Fibroblast of lung (primary cell): ENCODE data around the gene CASP6. TPM values are rescaled to one million over a fixed set of nuclear protein-coding genes. Genes with fewer than 3 reads are reported as not detected.

ENCODE experiments used
- DNase-seq, 2 donors: peaks; one replicate each; pipeline versions ENCODE4 v3.0.0 to v3.0.0-alpha.2; 2010; ENCODE audit warnings: low read depth in 2 of 2
- H2AFZ ChIP-seq: 2 replicates; pipeline ENCODE4 v1.5.1; 2012; ENCODE audit warnings: low read length, control low read depth, inconsistent platforms
- H3K27ac ChIP-seq: 2 replicates; pipeline ENCODE4 v1.5.1; 2011; ENCODE audit warnings: low read length, control low read depth; ENCODE audit not compliant: insufficient read depth
- H3K27me3 ChIP-seq: 2 replicates; pipeline ENCODE4 v1.5.1; 2011; ENCODE audit warnings: mild to moderate bottlenecking, low read length; ENCODE audit not compliant: control insufficient read depth, insufficient read depth
- H3K36me3 ChIP-seq: 2 replicates; pipeline ENCODE4 v1.5.1; 2011; ENCODE audit warnings: low read length; ENCODE audit not compliant: control insufficient read depth, insufficient read depth
- H3K4me1 ChIP-seq: 2 replicates; pipeline ENCODE4 v1.5.1; 2011; ENCODE audit warnings: low read length; ENCODE audit not compliant: control insufficient read depth, insufficient read depth; ENCODE audit errors: extremely low read depth
- H3K4me2 ChIP-seq: 2 replicates; pipeline ENCODE4 v1.5.1; 2011; ENCODE audit warnings: low read length, control low read depth; ENCODE audit not compliant: insufficient read depth; ENCODE audit errors: extremely low read depth
- H3K4me3 ChIP-seq, 4 experiments: fragments of 200-600 bp in 1 of 4; sonication (generic) in 1 of 4; replicated peaks in 1 of 4; 2 replicates each; pipeline ENCODE4 v1.5.1; 2011 to 2016; ENCODE audit warnings: low read length in 4 of 4, low read depth in 3 of 4, mild to moderate bottlenecking in 3 of 4, control low read depth in 2 of 4, inconsistent platforms in 1 of 4, mixed read lengths in 1 of 4; ENCODE audit not compliant: insufficient read depth in 1 of 4; ENCODE audit errors: control extremely low read depth in 1 of 4
- H3K79me2 ChIP-seq: 2 replicates; pipeline ENCODE4 v1.5.1; 2012; ENCODE audit warnings: mild to moderate bottlenecking, low read length, inconsistent platforms; ENCODE audit not compliant: control insufficient read depth, insufficient read depth
- H3K9ac ChIP-seq: 2 replicates; pipeline ENCODE4 v1.5.1; 2011; ENCODE audit warnings: mild to moderate bottlenecking, low read length, control low read depth; ENCODE audit not compliant: insufficient read depth
- H3K9me3 ChIP-seq: 2 replicates; pipeline ENCODE4 v1.5.1; 2012; ENCODE audit warnings: low read depth, low read length; ENCODE audit not compliant: control insufficient read depth, insufficient read depth
- H4K20me1 ChIP-seq: 2 replicates; pipeline ENCODE4 v1.5.1; 2011; ENCODE audit warnings: low read length; ENCODE audit not compliant: control insufficient read depth, insufficient read depth; ENCODE audit errors: extremely low read depth
- CTCF ChIP-seq, 2 donors: IDR thresholded peaks in 1 of 2; conservative IDR thresholded peaks in 1 of 2; 1 replicate in 1 of 2; 2 replicates in 1 of 2; pipeline ENCODE4 v1.5.1; 2011 to 2012; ENCODE audit warnings: low read length in 2 of 2, control low read depth in 1 of 2, inconsistent platforms in 1 of 2, low read depth in 1 of 2, mild to moderate bottlenecking in 1 of 2
- EZH2 ChIP-seq: IDR thresholded peaks from 2 replicates; pipeline ENCODE4 v1.5.1; 2012; ENCODE audit warnings: low read length, control low read depth, mild to moderate bottlenecking; ENCODE audit errors: missing control alignments
- polyA minus RNA-seq: library from RNA; depleted of rRNA, polyadenylated mRNA; stranded (reverse); fragments of >200 nt; gene quantifications from 2 replicates; pipeline ENCODE4 v1.2.3, GENCODE V29; 2011; ENCODE audit warnings: low replicate concordance
- polyA plus RNA-seq, 2 donors: library from polyadenylated mRNA; depleted of rRNA in 1 of 2; stranded (reverse) in 1 of 2; unstranded in 1 of 2; fragments of >200 nt; gene quantifications; 2 replicates each; pipeline ENCODE4 v1.2.1, GENCODE V29; 2011 to 2012; ENCODE audit warnings: missing spikeins in 1 of 2
- total RNA-seq: library from RNA; depleted of rRNA; stranded (reverse); fragments of >200 nt; gene quantifications from 2 replicates; pipeline ENCODE4 v1.2.1, GENCODE V29; 2014

CASP6 gene
- total RNA-seq (31.3 and 33.5 TPM in 2 replicates), polyA plus RNA-seq (44.7 and 45.5 TPM in 2 replicates), polyA minus RNA-seq (8.2 TPM in 1 of 2 replicates, not detected in the other)
- polyA plus RNA-seq (2012): 15.0 and 21.6 TPM in 2 replicates

GRCh38 chr4:109702950-109703663 is at the start of gene CASP6:
Gene CASP6 (minus strand): TSS chr4:109703445. CDS start chr4:109703395, 50 bp downstream.
- Histone ChIP-seq H3K4me1 (peaks cover 2% of the 10 kb centered on the region), H4K20me1 (no peaks in the 10 kb centered on the region), H2AFZ (peak within 1 kb of the TSS; percentile 80), H3K4me2 (peak within 1 kb of the TSS; percentile 66), H3K27ac (peak within 1 kb of the TSS; percentile 80), H3K9me3 (no peaks in the 10 kb centered on the region), H3K79me2 (peaks cover 10% of the 10 kb centered on the region), H3K36me3 (no peaks in the 10 kb centered on the region), H3K9ac (peak within 1 kb of the TSS; percentile 51), H3K27me3 (no peaks in the 10 kb centered on the region), H3K4me3 (peak within 1 kb of the TSS; percentile 73 to 84 (median 80))
- DNase-seq: peak; percentile 71 to 72
- TF ChIP-seq CTCF (conservative IDR thresholded peaks at IDR 0.05 in 1 of 2, IDR thresholded peaks at IDR 0.05 in 1 of 2; ENCODE audit: low read depth in 1 of 2, low read length in 2 of 2) (peak; percentile 51 to 61), EZH2 (no peak)

- H3K4me2 ChIP-seq: no peak overlapping the region
- no peaks in the 10 kb centered on the region for H3K9me3 ChIP-seq
- no peak for DNase-seq
- no peak for TF ChIP-seq CTCF (conservative IDR thresholded peaks at IDR 0.05 in 1 of 2, IDR thresholded peaks at IDR 0.05 in 1 of 2; ENCODE audit: low read depth in 1 of 2, low read length in 2 of 2)
- no peak for TF ChIP-seq EZH2
- no peaks in the 10 kb centered on the region for H3K36me3 ChIP-seq
- no peaks in the 10 kb centered on the region for H4K20me1 ChIP-seq
- no peaks in the 10 kb centered on the region for H3K27me3 ChIP-seq
- no peak overlapping the region for H2AFZ ChIP-seq
- H3K9ac ChIP-seq: no peak overlapping the region
- H3K27ac ChIP-seq: no peak overlapping the region
- H3K79me2 ChIP-seq: no peaks in the 10 kb centered on the region
- no peaks in the 10 kb centered on the region for H3K4me1 ChIP-seq
- no peak overlapping the region for H3K4me3 ChIP-seq
Observed at GRCh38 chr4:109752525-109752924, 49.3 kb upstream of the CASP6 start.

GRCh38 chr4:109751852-109752251 is 48.6 kb upstream of the CASP6 start:
- Histone ChIP-seq H3K4me1 (no peaks in the 10 kb centered on the region), H3K4me3 (no peak overlapping the region), H3K4me2 (no peak overlapping the region), H4K20me1 (no peaks in the 10 kb centered on the region), H3K36me3 (no peaks in the 10 kb centered on the region), H3K27me3 (no peaks in the 10 kb centered on the region), H2AFZ (no peak overlapping the region), H3K9me3 (no peaks in the 10 kb centered on the region), H3K9ac (no peak overlapping the region), H3K79me2 (no peaks in the 10 kb centered on the region), H3K27ac (no peak overlapping the region)
- no peak for DNase-seq
- no peak for TF ChIP-seq EZH2
- TF ChIP-seq CTCF (conservative IDR thresholded peaks at IDR 0.05 in 1 of 2, IDR thresholded peaks at IDR 0.05 in 1 of 2; ENCODE audit: low read depth in 1 of 2, low read length in 2 of 2): no peak
